Heart left ventricle (tissue), 16 donors: ENCODE data around the gene CUBN. TPM values are rescaled to one million over a fixed set of nuclear protein-coding genes. Genes with fewer than 3 reads are reported as not detected.

Experiments used
- ATAC-seq, 4 donors: fragments of 200-7000 bp; cut with Tn5 transposase; one replicate each; pipeline ENCODE4 v1.9.1; 2020 to 2022; ENCODE audit warnings: moderate library complexity in 4 of 4, mild to moderate bottlenecking in 3 of 4, moderate number of reproducible peaks in 1 of 4
- DNase-seq, 5 donors: peaks; one replicate each; pipeline ENCODE4 v3.0.0-alpha.2; 2020
- H3K27ac ChIP-seq, 12 donors: fragments of 200-600 bp; sonication (generic) in 4 of 12; one replicate each; pipeline versions ENCODE4 v1.5.0 to v1.8.0; 2016 to 2022; ENCODE audit warnings: mild to moderate bottlenecking in 2 of 12
- H3K27me3 ChIP-seq, 9 donors: fragments of 200-600 bp; sonication (generic) in 2 of 9; one replicate each; pipeline versions ENCODE4 v1.5.1 to v1.8.0; 2016 to 2022; ENCODE audit warnings: mild to moderate bottlenecking in 3 of 9
- H3K36me3 ChIP-seq, 9 donors: fragments of 200-600 bp; sonication (generic) in 2 of 9; one replicate each; pipeline versions ENCODE4 v1.5.0 to v1.8.0; 2018 to 2022; ENCODE audit warnings: mild to moderate bottlenecking in 2 of 9
- H3K4me1 ChIP-seq, 12 donors: fragments of 200-600 bp; sonication (generic) in 4 of 12; one replicate each; pipeline versions ENCODE4 v1.5.0 to v1.8.0; 2016 to 2022; ENCODE audit warnings: mild to moderate bottlenecking in 3 of 12
- H3K4me3 ChIP-seq, 12 donors: fragments of 200-600 bp; sonication (generic) in 4 of 12; one replicate each; pipeline versions ENCODE4 v1.5.0 to v1.8.0; 2017 to 2022; ENCODE audit warnings: mild to moderate bottlenecking in 9 of 12, moderate library complexity in 4 of 12
- H3K9me3 ChIP-seq, 12 donors: fragments of 200-600 bp; sonication (generic) in 4 of 12; one replicate each; pipeline versions ENCODE4 v1.5.0 to v1.8.0; 2016 to 2022; ENCODE audit warnings: mild to moderate bottlenecking in 1 of 12
- POLR2A ChIP-seq, 2 donors: fragments of 450-650 bp; IDR thresholded peaks; one replicate each; pipeline ENCODE4 v1.6.1; 2017; ENCODE audit warnings: antibody characterized with exemption in 2 of 2, mild to moderate bottlenecking in 2 of 2, moderate library complexity in 2 of 2
- WGBS, 4 donors: extraction: QIAGEN DNeasy Blood & Tissue Kit in 2 of 4; methylation state at CpG; one replicate each; pipeline versions ENCODE4 v1.1.5 to v1.1.7; 2013 to 2018; 5-methylcytosine and 5-hydroxymethylcytosine counted together
- intact Hi-C, 10 donors: fragments of 100-400 bp; cut with DNase I; formaldehyde crosslinking; loops; one replicate each; pipeline versions ENCODE4 v1.11.1 to v1.14.2; 2022
- polyA plus RNA-seq, 2 donors: library from polyadenylated mRNA; stranded (reverse); fragments of 200-250 nt; gene quantifications; one replicate each; pipeline ENCODE4 v1.2.3, GENCODE V29; 2013
- total RNA-seq, 9 donors: library from RNA; depleted of rRNA in 2 of 9; stranded (reverse); fragments of >200 nt in 2 of 9; fragmentation: NEBNext Ultra II Directional in 3 of 9; extraction: Animal tissue kit (Norgen Biotek cat#: 25700) in 3 of 9; gene quantifications; one replicate each; pipeline versions ENCODE4 v1.1.0 to v1.2.4, GENCODE V29; 2016 to 2023
- TF ChIP-seq, protein P1 (sequence below), 12 donors: fragments of 200-600 bp; sonication (generic) in 4 of 12; IDR thresholded peaks; one replicate each; pipeline versions ENCODE4 v1.5.0 to v1.8.0; 2018 to 2022; ENCODE audit warnings: antibody characterized with exemption in 12 of 12, mild to moderate bottlenecking in 5 of 12
- donor health status: ischemic (EF 13 %, LVEDD 7.1; RV severe dilation, severe dysfunction).
- donor health status: healthy with polysubstance abuse.
- donor health status: DM: no; HTN: yes; CAD: no.
- donor health status: DM: no; HTN: no; CAD: no.
- donor health status: ischemic (EF 25% LVEDD 6.9; RV normal size, moderate dysfunction).
- donor health status: ischemic (EF 25% LVEDD 5.7; RV mildly dilated, moderate dysfunction).
- donor health status: healthy.
- donor health status: DM: yes; HTN: yes; CAD: no.
- donor health status: ischemic (EF 35%, LVEDD 5.7; RV mildly dilated, moderate dysfunction).
- donor health status: nonischemic (EF 11% LVEDD 7.7; RV severe dilation, severe dysfunction).
- donor health status: DM: yes; HTN: yes; CAD: no.
- donor health status: PGD.
- donor health status: ischemic (EF 29% LVEDD 5.4; RV normal size, mild dysfunction).
- donor health status: nonischemic (EF 23%, LVEDD 6.1; RV moderate dilation, normal function).

CUBN gene
- total and polyA plus RNA-seq, 11 donors: 0.07 to 1.5 (median 0.44) TPM

DNA sequence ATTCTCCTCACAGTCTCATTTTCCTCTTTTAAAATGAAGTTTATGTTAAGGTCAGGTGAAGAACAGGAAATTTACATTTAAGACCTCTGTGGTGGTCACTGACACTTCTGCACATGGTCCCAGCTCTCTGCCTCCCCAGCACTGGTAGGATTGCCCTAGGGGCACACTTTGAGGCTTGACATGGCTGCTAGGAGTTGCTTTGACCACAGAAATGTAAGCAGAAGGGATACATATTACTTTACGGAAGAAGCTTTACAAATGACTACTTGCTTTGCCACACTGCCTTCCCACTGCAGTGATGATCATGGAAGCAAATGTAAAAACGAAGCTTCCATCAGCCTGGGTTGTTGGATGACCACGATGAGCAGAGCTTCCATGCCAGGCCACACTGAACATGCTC is 259.3 kb downstream of the CUBN start:
- ATAC-seq (no peak), DNase-seq (no peak)
- intact Hi-C loops: no loop called here
- TF ChIP-seq, protein P1, sequence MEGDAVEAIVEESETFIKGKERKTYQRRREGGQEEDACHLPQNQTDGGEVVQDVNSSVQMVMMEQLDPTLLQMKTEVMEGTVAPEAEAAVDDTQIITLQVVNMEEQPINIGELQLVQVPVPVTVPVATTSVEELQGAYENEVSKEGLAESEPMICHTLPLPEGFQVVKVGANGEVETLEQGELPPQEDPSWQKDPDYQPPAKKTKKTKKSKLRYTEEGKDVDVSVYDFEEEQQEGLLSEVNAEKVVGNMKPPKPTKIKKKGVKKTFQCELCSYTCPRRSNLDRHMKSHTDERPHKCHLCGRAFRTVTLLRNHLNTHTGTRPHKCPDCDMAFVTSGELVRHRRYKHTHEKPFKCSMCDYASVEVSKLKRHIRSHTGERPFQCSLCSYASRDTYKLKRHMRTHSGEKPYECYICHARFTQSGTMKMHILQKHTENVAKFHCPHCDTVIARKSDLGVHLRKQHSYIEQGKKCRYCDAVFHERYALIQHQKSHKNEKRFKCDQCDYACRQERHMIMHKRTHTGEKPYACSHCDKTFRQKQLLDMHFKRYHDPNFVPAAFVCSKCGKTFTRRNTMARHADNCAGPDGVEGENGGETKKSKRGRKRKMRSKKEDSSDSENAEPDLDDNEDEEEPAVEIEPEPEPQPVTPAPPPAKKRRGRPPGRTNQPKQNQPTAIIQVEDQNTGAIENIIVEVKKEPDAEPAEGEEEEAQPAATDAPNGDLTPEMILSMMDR (IDR thresholded peaks at IDR 0.05): no peak
- TF ChIP-seq POLR2A (IDR thresholded peaks at IDR 0.05): no peak
- Histone ChIP-seq H3K4me3 (no peak overlapping the region), H3K27me3 (no peaks in the 10 kb centered on the region), H3K36me3 (no peaks in the 10 kb centered on the region), H3K9me3 (no peaks in the 10 kb centered on the region), H3K4me1 (no peaks in the 10 kb centered on the region), H3K27ac (no peak overlapping the region)
- WGBS, 4 donors: 92 to 95% (median 94%) methylated on average over 3 of the region's 3 CpGs

DNA sequence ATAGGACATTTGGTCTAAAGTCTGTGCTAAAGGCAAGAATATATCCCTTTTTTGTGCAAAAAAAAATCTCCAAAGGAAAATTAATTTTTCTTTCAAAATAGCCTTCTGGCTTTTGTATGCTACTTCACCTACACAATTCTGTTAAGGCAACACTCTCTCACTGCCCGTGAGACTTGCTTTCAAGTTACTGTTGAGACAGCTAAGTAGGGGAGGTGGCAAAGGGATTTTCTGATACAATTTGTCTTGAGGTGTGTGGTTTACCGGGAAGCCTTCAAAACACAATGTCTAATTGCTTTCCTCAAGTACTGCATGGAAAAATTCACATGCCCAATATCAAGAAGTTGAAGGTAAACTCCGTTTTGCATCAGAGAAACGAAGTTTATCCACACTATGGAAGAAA is 261.6 kb downstream of the CUBN start:
- no peaks in the 10 kb centered on the region for H3K27me3 ChIP-seq
- TF ChIP-seq, protein P1 (IDR thresholded peaks at IDR 0.05): no peak
- TF ChIP-seq POLR2A (IDR thresholded peaks at IDR 0.05): no peak
- intact Hi-C loops: no loop called here
- no peak for ATAC-seq
- WGBS, 4 donors: 84 to 90% (median 86%) methylated on average over 4 of the region's 4 CpGs
- no peaks in the 10 kb centered on the region for H3K9me3 ChIP-seq
- H3K27ac ChIP-seq: no peak overlapping the region
- no peaks in the 10 kb centered on the region for H3K36me3 ChIP-seq
- H3K4me1 ChIP-seq: no peaks in the 10 kb centered on the region
- no peak overlapping the region for H3K4me3 ChIP-seq
- no peak for DNase-seq

DNA sequence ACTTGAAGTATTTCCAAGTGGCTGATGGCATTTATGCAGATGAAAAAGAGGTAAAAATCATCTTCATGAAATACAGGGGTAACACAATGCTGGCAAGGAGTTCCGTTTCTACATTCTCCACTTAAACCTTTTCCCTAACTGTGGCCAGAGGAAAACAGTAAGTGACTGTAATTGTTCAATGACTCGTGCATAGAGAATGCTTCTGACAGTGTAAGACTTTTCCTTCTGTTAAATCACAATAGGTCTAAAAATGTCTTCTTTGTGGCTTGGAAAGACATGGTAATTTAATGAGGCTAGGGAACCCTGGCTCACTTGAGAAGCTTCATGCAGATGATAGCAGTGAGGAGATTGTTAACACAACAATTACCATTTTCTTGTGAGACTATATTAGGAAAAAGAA is 262.1 kb downstream of the CUBN start:
- no peaks in the 10 kb centered on the region for H3K4me1 ChIP-seq
- DNase-seq (no peak), ATAC-seq (no peak)
- TF ChIP-seq POLR2A (IDR thresholded peaks at IDR 0.05): no peak
- TF ChIP-seq, protein P1 (IDR thresholded peaks at IDR 0.05): no peak
- no peak overlapping the region for H3K27ac ChIP-seq
- 33 to 48% (median 41%) methylated on average over 2 of the region's 2 CpGs for WGBS, 4 donors
- H3K9me3 ChIP-seq: no peaks in the 10 kb centered on the region
- intact Hi-C loops: no loop called here
- no peak overlapping the region for H3K4me3 ChIP-seq
- no peaks in the 10 kb centered on the region for H3K36me3 ChIP-seq
- no peaks in the 10 kb centered on the region for H3K27me3 ChIP-seq

- intact Hi-C loops: no loop called here
- no peaks in the 10 kb centered on the region for H3K9me3 ChIP-seq
- no peak for TF ChIP-seq POLR2A (IDR thresholded peaks at IDR 0.05)
- TF ChIP-seq, protein P1 (IDR thresholded peaks at IDR 0.05): no peak
- no peak overlapping the region for H3K27ac ChIP-seq
- ATAC-seq (no peak), DNase-seq (no peak)
- no peaks in the 10 kb centered on the region for H3K36me3 ChIP-seq
- no peak overlapping the region for H3K4me3 ChIP-seq
- no peaks in the 10 kb centered on the region for H3K27me3 ChIP-seq
- 93 to 98% (median 96%) methylated on average over 7 of the region's 7 CpGs for WGBS, 4 donors
- H3K4me1 ChIP-seq: no peaks in the 10 kb centered on the region
Measured at GRCh38 chr10:16866541-16867275, 262.9 kb downstream of the CUBN start.
